CD4-positive, alpha-beta T cell treated with Interleukin-21 for 1 hour (primary cell): Measurements from ENCODE around the gene ZNF536.
"Not testable (repeated sequence)": the region's sequence is repeated elsewhere in the genome, so short reads cannot be mapped to it uniquely, and the experiment has no call there.

Source experiments
- DNase-seq: peaks from one replicate; pipeline ENCODE4 v3.0.0-alpha.2; 2020

Gene ZNF536

DNA sequence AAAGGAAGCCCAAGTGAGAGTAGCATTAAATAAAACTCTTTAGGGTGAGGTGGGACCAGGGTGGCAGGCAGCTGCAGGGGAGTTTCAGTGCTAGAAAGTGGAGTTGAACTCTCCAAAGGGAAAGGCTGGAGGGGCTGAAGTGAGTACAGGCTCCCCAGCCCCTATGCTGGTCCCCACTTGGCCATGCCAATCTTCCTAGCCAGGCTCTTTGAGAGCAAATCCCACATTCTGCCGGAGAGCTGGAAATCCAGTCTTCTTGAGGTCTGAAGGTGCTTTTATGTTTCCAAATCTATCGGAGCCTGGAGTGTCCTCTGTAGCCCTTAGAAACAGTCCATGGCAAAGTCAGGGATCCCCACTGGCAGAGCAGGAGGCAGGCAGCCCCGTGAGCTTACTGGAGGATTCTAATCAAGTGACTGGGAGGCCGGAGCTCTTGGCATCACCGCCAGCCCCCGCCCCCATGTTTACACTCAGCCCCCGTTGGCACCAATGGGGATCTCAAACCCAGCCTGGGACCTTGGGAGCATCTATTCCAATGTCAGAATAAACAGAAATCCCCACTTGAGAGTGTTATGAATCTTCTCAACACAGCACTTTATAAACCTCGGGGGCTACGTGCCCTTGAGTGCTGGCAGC lies 18.3 kb downstream of the ZNF536 start:
- DNase-seq: no peak

DNA sequence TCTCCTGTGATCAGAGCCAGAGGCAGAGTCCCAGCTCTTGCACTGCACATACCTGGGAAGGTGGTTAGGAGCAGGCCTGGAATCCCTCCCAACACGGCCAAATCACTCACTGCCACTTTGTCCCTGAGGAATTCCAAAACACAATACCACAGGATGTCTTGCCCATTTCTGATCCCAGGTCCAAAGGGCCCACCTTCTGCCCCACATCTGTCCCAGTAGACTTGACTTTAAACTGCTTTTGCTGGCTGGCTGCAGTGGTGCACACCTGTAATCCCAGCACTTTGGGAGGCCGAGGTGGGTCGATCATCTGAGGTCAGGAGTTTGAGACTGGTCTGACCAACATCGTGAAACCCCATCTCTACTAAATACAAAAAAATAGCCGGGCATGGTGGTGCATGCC lies 18.9 kb downstream of the ZNF536 start:
- DNase-seq: no peak

DNA sequence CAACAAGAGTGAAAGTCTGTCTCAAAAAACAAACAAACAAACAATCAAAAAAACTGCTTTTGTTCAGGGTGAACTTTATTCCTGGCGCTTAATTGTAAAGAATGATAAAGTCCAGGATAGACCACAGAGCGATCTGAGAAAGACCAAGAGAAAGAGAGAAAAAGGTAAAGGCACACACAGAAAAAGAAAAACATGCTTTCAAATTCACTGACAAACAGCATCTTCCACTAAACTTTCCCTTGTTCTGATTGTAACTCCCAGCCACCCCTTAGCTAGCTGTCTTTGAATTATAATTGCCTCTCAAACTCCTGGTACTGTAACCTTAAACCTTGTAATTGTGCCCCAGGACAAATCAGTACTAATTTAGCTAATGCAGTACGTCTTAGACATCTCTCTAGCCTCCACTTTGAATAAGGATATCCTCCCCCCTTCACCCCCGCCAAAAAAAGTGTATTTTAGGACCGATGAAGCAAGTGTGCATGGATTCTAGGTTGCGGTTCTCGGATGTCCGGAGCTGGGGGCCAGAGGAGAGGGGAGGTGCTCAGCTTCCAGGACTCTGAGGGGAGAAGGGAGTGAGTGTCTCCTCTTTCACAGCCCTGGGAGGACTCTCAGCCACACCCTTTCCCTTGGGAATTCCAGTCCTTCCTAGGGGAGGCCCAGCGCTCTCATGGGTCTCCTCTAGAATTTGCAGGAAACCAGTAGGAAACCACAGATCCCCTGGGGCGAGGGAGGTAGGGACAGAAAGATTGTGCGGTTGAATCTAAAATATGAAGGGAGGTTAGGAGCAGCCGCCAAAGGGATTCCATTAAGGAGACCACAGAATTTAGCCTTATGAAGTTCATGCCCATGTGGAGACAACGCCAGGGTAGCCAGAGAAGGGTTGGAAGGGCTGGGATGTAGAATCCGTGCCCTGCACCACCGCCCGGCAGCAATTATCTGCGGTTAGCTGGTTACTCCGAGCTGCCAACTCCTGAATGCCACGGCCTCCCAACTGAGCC lies 19.7 kb downstream of the ZNF536 start:
- DNase-seq: no peak

DNA sequence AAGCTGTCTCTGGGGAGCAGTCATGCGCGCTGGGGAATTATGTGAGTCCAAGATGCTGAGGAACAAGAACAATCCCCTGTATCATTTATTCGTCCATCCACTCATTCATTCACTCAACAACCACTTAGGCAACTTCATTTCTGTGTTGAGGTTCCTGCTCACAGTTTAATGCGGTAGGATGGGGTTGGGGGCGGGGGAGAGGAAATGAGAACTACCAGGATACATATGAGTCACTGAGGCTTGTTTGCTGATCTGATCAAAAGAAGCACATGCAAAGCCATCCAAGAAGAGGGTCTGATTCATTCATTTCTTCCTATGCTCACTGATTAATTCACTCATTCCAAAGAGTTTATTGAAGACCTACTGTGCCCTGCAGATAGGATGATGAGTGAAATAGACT lies 20.9 kb downstream of the ZNF536 start:
- no peak for DNase-seq

DNA sequence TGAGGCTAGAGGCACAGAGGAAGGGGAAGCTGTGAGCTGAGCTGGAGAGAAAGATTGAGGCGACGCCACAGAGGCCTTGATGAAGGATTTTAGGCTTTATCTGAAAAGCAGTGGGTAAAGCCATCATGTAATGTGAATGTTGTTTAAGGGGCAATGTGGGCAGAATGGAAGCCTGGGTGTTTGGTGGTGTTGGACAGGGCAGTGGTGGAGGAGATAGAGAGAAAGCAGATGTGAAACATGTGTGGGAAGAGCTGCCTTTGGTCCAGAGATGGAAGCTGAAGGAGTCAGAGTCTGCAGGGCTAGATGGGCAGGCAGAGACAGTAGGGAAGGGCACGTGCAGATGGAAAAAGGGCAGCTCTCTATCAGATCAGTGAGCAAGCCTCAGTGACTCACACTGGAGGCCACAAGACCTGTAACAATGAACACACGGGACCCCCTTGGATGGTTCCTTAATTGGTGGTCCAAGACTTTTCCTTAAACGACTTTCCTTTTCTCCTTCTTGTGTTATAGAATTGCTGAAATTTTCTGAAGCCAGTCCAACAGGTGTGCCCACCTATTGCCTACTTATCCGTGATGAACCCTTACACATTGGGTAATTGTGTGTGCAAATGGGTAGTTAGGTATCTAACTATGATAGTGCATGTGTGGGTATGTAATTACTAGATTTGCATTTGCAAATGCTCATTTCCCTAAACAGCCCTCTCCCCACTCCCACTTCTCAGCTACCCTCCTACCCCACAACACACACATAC lies 21.7 kb downstream of the ZNF536 start:
- no peak for DNase-seq

DNA sequence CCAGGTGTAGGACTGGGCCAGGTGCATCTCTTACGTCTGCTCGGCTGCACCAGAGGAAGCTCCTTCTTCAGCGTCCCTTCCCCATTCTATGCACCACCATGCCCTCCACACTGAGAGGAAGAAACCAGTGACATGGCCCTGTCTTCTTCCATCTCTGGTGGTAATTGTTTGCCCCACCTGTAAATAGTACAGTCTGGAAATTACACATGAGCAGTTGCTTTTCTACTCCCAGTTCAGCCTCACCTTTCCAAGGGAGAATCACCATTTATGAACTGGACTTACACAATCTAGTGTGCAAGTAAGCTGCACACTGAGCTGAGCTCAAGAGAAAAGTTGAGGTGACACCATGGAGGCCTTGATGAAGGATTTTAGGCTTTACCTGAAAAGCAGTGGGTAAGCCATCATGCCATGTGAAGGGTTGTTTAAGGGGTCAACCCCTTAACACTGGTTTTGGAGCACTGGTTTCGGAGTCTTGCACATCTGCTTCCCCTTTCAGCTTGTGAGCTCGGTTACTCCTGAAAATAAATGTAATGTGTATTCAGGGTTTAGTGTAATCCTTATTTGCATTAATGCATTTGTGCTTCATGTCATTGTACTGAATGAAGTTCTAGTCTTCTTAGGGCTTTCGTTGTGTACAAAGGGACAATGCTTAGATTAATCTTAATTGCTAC lies 22.4 kb downstream of the ZNF536 start:
- DNase-seq: no peak

DNA sequence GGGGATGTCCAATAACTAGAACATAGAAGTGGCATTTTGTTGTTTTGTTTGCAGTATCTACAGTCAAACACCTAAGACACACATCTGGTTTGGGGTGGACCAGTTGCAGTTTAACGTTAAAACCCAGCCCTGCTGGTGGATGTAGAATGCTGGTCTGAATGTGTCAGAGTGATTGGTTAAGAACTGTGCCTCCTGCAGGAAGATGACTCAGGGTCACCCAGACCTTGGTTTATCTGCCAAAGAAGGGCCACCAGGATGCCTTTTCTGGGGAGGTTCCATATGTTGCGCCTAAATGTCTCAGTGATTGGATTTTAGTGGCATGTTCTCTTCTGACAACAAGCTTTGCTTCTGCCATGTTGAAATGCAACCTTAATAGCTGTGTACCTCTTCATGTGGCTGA lies 23.1 kb downstream of the ZNF536 start:
- DNase-seq: no peak

DNA sequence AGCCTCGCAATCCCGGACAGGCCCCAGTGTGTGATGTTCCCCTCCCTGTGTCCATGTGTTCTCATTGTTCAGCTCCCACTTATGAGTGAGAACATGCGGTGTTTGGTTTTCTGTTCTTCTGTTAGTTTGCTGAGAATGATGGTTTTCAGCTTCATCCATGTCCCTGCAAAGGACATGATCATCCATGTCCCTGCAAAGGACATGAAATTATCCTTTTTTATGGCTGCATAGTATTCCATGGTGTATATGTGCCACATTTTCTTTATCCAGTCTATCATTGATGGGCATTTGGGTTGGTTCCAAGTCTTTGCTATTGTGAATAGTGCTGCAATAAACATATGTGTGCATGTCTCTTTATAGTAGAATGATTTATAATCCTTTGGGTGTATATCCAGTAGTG lies 26.4 kb downstream of the ZNF536 start:
- not testable (repeated sequence) for DNase-seq

DNA sequence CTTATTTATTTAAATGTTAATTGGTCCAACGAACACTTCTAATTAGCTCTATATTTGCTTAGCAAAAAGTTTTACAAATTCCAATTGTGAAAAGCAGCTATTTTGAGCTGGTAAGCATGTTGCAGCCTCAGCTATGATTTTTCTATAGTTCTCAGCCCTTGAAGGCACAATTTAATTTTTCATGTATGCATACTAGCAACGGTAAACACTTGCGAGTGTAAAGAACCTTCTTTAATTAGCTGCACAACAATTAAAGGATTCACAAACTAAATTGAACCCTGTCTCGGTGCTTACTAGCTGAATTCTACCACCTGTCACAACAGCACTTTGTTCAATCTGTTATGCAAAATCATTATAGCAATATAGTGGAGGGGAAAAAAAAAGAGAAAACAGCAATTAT lies 29.8 kb downstream of the ZNF536 start:
- DNase-seq: no peak

DNA sequence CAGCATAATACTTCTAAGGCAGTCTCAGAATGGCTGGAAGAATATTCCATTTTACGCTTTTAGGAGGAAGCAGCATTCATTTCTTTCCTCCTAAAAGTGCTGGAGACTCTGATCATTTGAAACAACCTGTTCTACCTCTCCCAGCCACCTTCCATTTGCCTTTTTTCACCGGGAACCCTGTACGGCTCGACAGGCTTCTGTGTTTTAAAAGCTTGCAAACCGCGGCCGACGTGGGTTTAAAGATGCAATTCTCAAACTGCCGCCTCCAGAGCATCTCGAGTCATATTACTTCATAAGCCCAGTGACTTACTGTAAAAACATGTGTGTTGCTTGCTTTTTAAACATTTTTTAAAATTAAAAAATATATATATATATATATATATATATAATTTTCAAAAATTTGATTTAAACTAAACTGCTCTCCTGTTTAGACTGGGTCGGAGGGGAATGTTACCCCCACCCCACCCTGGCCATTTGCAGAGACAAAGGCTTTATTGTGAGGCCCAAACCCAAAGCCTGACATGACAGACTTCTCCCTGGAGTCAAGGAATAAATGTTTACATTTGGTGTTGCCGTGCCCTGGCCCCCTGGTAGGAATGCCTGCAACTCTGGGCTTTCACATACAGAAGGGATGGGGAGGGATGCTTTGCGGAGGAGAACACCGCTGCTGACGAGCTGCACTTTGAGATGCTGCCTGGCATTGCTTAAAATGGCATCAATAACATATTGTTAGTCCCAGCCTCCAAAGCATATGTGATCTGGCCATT lies 30.4 kb downstream of the ZNF536 start:
- no peak for DNase-seq

DNA sequence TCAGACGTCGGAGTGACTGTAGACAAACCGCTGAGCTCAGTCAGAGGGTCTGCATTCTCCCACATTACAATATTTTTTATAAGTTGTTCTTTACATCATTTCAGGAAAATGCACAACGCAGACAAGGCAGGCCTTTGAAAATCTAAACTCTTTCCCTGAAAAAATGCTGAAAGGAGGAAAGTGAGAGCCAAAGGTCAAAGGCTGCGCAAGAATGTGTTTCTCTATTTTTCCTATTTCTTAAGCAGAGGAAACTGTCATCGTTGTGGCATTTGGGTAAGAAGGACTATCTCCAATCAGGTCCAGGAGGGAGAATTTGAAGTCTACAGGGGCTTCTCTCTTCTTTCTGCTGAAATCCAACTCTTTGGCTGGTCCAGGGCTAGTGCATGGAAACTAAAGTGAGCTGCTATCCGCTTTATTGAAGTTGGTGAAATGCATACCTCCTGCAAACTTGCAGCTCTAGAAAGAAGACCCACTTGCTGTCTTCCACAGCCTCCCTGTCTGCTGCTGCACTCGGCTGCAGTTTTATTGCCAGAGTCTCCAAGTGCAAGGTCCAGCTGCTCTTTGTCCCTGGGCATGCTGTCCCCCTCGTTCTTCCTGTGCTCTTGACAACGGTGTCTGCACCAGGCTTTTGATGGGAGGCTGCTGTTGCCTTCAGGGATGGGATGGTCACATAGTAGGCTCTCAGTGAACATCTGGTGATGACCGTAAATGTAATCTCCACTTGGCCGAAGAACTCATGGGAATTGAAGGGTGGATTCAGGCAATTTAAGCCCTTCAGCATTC lies 31.2 kb downstream of the ZNF536 start:
- DNase-seq: no peak

DNA sequence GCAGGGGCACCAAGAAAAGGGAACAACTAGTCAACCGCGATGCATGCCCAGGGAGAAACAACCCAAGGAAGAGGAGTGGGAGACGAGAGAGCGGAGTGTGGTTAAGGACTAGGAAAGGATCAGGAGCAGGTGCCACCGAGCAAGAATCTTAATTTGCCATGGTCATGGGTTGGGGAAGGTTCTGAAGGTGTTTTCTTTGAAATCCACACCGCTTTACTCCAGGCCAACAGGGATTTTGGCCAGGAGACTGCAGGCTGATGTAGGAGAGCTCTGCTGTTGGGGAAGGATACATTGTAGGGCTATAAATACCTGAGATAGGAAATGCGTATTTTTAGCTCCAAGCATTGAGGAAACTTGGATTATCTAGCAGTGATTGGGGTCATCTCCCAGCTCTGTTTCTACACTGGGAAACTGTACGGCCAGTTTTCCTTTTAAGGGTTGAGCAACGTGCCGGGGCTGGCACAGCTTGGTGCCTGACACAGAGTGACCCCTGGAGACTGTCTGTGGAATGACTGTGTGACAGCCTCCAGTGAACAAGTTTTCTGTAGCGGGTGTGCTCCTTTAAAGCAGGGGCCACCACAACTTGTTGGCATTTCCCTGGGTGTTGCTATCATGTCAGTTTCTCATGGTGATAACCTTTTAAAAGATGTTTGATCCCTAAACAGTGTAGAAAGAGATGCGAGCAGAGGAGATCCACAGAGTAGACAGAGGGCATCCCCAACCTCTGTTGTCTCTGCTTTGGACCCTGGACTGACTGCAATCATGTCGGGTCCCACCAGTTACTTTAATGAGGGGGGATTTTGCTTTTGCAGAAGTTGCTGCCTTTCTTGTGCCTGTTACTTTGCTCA lies 34.3 kb downstream of the ZNF536 start:
- DNase-seq: no peak

DNA sequence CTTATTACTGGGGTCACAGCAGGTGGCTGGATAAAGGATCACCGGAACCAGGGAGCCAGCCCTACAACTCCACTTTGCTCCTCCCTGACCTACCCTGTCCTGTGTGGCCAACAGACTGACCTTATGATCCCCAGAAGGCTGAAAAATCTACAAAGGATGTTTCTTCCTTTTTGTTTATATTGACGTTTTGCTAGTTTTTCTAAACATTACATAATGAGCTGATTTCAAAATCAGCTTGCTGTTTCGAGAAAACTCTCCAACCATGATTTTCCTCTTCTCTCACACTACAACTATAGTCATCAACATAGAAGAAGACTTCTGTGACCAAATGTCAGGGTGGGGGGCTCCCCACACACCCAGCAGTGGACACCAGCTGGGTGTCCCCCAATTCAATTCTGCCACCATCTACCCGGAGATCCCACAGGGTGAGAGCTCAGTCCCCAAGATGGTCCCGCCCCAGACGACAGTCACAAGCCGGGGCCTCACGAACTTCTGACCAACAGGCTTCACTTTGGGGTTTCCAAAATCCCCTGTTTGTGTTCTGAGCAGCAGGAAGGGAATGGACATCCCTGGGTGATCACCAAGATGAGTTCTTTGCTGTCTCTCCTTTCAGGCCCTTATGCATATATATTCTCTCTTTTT lies 35.0 kb downstream of the ZNF536 start:
- DNase-seq: no peak

DNA sequence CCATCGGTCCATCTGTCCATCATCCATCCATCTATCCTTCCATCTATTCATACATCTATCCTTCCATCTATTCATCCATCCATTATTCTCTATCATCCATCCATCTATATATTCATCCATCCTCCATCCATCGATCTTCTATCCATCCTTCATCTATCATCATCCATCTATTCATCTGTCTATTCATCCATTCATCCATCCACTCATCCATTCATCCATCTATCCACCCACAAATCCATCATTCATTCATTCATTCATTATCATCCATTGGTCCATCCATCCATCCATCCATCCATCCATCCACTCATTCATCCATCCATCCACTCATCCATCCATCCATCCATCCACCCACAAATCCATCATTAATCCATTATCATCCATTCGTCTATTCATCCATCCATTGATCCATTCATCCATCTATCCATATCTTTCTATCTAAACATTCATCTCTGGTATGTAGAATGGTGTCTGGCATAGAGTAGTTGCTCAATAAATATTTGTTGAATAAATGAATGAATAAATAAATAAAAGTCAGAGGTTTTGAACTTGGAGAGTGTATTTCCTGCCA lies 36.6 kb downstream of the ZNF536 start:
- DNase-seq: no peak

DNA sequence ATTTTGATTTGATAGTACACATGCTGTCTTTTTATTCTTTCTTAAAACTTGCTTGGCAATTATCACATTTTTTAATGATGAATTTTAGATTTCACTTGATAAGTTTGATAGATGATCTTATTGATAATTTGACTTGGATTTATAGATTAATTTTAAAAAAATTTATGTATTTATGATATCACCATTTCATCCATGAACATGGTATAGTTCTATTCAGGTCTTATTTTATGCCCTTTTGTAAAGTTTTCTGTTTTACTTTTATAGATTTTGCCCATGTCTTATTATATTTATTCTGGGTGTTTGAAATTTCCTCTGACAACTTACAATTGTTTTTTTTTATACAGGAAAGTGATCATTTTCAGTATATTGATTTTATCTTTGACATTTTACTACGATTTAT lies 39.5 kb downstream of the ZNF536 start:
- no peak for DNase-seq

DNA sequence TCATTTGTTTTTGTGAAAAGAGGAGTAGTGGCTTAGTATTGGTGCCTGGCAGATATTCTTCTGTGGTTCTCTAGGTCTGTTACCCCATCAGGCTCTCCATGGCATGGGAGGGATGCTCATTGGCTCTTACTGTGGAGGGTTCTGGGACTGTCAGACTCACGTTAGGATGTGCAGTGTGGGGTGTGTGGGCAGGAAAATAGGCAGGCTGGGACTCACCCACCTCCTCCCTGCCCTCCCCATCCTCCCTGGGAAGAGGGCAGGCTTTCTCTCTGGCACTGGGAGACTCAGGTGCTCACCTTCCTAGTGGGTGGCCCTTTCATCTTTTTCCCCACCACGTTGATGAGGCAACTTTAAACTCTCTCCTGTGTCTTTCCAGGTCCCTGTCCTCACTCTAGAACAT lies 44.2 kb downstream of the ZNF536 start:
- no peak for DNase-seq

DNA sequence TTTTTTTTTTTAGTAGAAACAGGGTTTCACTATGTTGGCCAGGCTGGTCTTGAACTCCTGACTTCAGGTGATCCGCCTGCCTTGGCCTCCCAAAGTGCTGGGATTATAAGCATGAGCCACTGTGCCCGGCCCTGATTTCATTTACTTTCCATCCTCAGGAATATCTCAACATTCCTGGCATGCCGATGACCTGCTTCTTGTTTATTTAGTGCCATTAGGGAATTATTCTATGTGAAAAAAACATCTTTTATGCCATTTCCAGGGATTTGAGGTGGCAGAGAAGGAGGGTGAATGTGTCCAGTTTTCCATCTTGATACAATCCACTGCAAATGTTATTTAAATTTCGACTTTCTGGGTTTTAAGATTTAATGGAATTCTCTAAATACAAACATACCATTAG lies 45.0 kb downstream of the ZNF536 start:
- DNase-seq: not testable (repeated sequence)

DNA sequence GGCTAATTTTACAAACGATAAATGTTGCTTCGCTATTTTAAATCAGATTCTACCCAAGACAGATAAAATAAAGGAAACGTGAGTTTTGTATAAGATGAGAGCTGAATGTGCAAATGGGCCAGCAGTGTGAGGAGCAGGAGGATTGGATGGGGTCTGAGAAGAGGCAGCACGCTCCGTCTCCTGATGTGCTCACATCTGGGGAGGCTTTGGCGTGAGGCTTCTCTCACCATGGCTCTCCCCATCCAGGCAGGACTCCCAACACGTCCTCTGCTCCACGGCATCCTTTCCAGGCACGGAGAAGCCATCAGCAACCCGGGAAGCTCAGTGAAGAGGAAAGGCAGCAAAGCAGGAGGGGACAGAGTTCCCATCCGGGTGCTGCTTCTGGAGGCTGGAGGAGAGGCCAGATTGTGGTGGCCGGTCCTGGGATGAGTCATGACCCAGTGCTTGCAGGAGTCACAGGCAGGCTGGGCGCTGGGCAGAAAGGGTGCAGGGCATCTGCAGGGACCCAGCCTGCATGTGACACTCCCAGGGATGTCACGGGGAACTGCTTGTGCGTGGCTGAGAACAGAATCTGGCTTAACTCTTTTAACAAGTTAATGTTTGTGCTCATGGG lies 47.5 kb downstream of the ZNF536 start:
- no peak for DNase-seq

DNA sequence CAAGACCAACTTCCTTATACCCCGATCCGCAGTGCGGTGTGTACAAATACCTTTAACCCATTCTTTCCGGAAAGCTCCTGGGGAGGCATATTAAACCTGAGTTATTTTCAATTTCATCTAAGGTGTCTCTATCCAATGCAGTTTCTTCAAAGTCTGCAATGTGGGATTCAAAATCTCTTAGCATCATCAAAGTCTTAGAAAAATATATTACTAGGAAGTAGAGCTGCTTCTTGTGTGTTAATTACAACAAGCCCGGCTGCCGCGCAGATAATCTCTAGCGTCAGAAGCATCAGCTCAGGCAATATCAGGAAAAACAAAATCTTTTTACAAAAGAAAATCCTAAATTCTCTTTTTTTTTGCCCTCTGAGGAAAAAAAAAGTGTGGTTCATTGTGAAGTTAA lies 48.1 kb downstream of the ZNF536 start:
- no peak for DNase-seq
